KMS-11 (cell line): ENCODE data around the gene NINJ1.

Experiments
- H2AFZ ChIP-seq: fragments of 200-600 bp; sonication (generic); 2 replicates; pipeline ENCODE4 v1.6.1; 2016; ENCODE audit warnings: antibody characterized with exemption, mixed run types, low read depth
- H3K27ac ChIP-seq: fragments of 200-600 bp; sonication (generic); 2 replicates; pipeline ENCODE4 v1.6.1; 2016; ENCODE audit warnings: mild to moderate bottlenecking, mixed run types
- H3K27me3 ChIP-seq: fragments of 200-600 bp; sonication (generic); 2 replicates; pipeline ENCODE4 v1.6.1; 2017; ENCODE audit warnings: mild to moderate bottlenecking, low read depth, mixed run types, moderate library complexity; ENCODE audit not compliant: insufficient read depth
- H3K36me3 ChIP-seq: fragments of 200-600 bp; sonication (generic); 2 replicates; pipeline ENCODE4 v1.6.1; 2017; ENCODE audit warnings: mild to moderate bottlenecking, mixed run types; ENCODE audit not compliant: insufficient read depth
- H3K4me1 ChIP-seq: fragments of 200-600 bp; sonication (generic); 2 replicates; pipeline ENCODE4 v1.6.1; 2016; ENCODE audit warnings: mild to moderate bottlenecking, low read depth, mixed run types; ENCODE audit not compliant: poor library complexity, severe bottlenecking
- H3K4me2 ChIP-seq: fragments of 200-600 bp; sonication (generic); 2 replicates; pipeline ENCODE4 v1.7.0; 2016; ENCODE audit warnings: mild to moderate bottlenecking, mixed run types
- H3K4me3 ChIP-seq: fragments of 200-600 bp; sonication (generic); IDR thresholded peaks from 2 replicates; pipeline ENCODE4 v1.6.1; 2017; ENCODE audit warnings: low read depth, low read length, mixed read lengths; ENCODE audit not compliant: insufficient read depth
- H3K79me2 ChIP-seq: fragments of 200-600 bp; sonication (generic); 2 replicates; pipeline ENCODE4 v1.6.1; 2016; ENCODE audit warnings: low read depth, mixed run types; ENCODE audit not compliant: insufficient read depth
- H3K9ac ChIP-seq: fragments of 200-600 bp; sonication (generic); 2 replicates; pipeline ENCODE4 v1.6.1; 2016; ENCODE audit warnings: mild to moderate bottlenecking, mixed run types
- H4K20me1 ChIP-seq: fragments of 200-600 bp; sonication (generic); 2 replicates; pipeline ENCODE4 v1.6.1; 2016; ENCODE audit warnings: mild to moderate bottlenecking, mixed run types; ENCODE audit not compliant: insufficient read depth
- TF ChIP-seq, protein P1 (sequence below): fragments of 200-600 bp; sonication (generic); conservative IDR thresholded peaks from 2 replicates; pipeline ENCODE4 v1.6.1; 2017; ENCODE audit warnings: low read depth, mild to moderate bottlenecking, antibody characterized with exemption, low read length, moderate library complexity, mixed read lengths

The NINJ1 gene

DNA sequence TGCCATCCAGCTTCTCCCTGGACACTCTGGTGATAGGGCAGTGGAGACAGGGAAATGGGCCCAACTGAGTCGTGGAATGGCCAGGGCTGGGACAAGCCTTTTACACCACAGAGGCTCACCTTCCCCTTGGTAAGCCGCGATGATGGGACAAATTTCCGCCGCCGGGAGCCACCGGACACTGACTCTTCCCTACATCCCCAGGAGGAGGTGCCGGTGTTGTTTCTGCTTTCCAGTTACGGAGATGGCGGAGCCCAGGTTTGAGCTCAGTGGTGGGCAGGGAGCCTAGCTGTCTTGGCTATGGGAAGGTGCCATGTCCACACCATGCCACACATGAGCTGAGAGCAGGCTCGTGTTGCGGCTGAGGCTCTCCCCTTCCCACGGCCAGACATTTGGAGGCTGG is 30.0 kb upstream of the NINJ1 start:
- TF ChIP-seq, protein P1, sequence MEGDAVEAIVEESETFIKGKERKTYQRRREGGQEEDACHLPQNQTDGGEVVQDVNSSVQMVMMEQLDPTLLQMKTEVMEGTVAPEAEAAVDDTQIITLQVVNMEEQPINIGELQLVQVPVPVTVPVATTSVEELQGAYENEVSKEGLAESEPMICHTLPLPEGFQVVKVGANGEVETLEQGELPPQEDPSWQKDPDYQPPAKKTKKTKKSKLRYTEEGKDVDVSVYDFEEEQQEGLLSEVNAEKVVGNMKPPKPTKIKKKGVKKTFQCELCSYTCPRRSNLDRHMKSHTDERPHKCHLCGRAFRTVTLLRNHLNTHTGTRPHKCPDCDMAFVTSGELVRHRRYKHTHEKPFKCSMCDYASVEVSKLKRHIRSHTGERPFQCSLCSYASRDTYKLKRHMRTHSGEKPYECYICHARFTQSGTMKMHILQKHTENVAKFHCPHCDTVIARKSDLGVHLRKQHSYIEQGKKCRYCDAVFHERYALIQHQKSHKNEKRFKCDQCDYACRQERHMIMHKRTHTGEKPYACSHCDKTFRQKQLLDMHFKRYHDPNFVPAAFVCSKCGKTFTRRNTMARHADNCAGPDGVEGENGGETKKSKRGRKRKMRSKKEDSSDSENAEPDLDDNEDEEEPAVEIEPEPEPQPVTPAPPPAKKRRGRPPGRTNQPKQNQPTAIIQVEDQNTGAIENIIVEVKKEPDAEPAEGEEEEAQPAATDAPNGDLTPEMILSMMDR = no peak
- Histone ChIP-seq H3K4me2 (no peak overlapping the region), H3K36me3 (no peaks in the 10 kb centered on the region), H3K27me3 (no peaks in the 10 kb centered on the region), H3K4me1 (peaks cover 9% of the 10 kb centered on the region), H3K9ac (no peak overlapping the region), H3K79me2 (no peaks in the 10 kb centered on the region), H2AFZ (no peak overlapping the region), H4K20me1 (no peaks in the 10 kb centered on the region), H3K4me3 (no peak overlapping the region), H3K27ac (no peak overlapping the region)

DNA sequence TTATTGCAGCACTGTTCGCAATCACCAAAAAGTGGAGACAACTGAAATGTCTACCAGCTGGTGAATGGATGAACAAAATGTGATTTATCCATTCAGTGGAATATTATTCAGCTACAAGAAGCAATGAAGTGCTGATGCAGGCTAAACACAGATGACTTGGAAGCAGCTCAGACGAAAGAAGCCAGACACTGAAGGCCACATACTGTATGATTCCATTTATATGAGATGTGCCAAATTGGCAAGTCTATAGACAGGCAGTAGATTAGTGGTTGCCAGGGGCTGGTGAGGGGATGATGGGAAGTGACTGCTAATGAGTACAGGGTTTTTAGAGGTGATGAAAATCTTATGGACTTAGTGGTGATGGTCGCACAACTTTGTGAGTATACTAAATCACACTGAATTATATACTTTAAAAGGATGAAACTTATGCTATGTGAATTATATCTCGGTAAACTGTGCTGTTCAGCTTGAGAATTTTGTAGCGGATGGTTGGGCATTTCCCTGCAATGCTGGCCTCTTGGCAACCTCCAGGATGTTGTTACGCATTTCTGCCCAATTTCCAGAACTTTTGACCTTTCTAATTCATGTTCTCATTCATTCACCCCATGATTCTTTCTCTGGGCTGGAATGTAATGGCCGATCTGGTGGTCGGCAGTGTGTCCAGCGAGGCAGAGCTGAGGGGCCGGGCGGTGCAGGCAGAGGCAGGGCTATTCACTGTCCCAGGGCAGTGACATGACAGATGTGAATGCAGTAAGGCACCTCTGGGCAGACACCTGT is 27.9 kb upstream of the NINJ1 start:
- no peaks in the 10 kb centered on the region for H3K79me2 ChIP-seq
- H3K9ac ChIP-seq = no peak overlapping the region
- no peaks in the 10 kb centered on the region for H4K20me1 ChIP-seq
- no peaks in the 10 kb centered on the region for H3K27me3 ChIP-seq
- H3K4me2 ChIP-seq = no peak overlapping the region
- no peaks in the 10 kb centered on the region for H3K36me3 ChIP-seq
- H3K27ac ChIP-seq = no peak overlapping the region
- no peak overlapping the region for H2AFZ ChIP-seq
- H3K4me3 ChIP-seq = no peak overlapping the region
- TF ChIP-seq, protein P1 = no peak
- H3K4me1 ChIP-seq = peaks cover 9% of the 10 kb centered on the region

DNA sequence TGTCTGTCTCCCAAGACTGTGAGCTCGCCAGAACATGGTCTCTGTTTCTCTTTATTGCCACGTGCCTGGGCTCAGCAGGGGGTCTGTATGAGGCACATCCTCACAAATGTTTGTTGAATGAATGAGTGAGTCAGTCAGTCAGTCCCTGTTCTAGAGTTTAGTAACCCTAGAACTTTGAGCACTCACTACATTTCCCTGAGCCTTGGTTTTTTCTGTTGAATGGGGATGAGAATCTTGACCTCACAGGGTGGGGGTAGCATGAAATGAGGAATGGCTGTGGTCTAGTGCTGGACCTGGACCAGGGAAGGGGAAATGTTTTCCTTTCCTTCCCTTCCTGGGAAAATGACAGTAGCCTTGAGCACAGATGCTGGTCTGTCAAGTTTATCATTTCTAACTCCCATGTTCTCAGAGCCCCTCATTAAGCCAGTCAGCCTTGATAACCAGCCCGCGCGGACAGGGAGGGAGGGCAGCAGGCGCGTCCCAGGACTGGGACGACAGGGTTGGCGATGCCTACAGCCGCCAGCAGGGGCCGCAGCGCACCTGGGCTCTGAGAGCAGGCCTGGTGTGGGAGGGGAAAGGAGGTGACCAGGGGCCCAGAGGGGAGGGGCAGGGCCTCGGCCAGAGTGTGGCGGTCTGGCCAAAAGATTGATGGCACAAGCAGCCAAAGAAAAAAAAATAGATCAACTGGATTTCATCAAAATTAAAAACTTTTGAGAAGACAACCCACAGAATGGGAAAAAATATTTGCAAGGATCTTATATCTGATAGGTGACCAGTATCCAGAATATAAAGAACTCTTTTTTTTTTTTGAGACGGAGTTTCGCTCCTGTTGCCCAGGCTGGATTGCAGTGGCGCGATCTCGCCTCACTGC is 25.8 kb upstream of the NINJ1 start:
- H3K4me1 ChIP-seq = peaks cover 9% of the 10 kb centered on the region
- H3K4me2 ChIP-seq = 0 out of 2 replicates have a peak overlapping the region, but pooled peaks have one; percentile 3
- H3K79me2 ChIP-seq = no peaks in the 10 kb centered on the region
- peak overlapping the region; percentile 38; the same call in 1 of the 2 replicates for H2AFZ ChIP-seq
- H3K9ac ChIP-seq = no peak overlapping the region
- H4K20me1 ChIP-seq = no peaks in the 10 kb centered on the region
- H3K36me3 ChIP-seq = no peaks in the 10 kb centered on the region
- TF ChIP-seq, protein P1 = peak; percentile 98
- H3K4me3 ChIP-seq = no peak overlapping the region
- H3K27me3 ChIP-seq = no peaks in the 10 kb centered on the region
- no peak overlapping the region for H3K27ac ChIP-seq

DNA sequence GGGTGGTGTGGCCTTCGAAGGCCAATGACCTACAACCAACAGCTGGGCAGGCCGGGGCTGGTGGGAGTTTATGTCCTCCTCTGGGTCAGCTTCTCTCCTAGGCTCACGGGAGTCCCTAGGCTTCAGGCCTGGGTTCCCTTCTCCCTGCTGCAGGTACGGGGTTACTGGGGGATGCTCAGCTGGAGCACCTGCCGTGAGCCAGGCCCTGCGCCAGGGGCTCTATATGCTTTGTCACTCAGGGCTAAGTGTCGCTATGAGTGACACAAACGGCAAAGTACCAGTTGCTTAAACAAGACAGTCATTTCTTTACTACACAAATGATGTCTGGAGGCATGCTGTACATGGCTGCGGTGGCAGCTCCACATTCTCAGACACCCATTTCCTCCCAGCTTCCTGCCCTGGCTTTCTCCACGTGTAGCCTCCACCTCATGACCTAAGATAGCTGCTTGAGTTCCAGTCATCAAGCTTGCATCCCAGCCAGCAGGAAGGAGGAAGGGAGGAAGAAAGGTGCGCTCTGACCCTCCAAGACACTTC is 22.5 kb upstream of the NINJ1 start:
- H3K36me3 ChIP-seq = no peaks in the 10 kb centered on the region
- H3K9ac ChIP-seq = no peak overlapping the region
- TF ChIP-seq, protein P1 = no peak
- no peak overlapping the region for H2AFZ ChIP-seq
- H3K4me1 ChIP-seq = peaks cover 9% of the 10 kb centered on the region
- no peaks in the 10 kb centered on the region for H3K27me3 ChIP-seq
- no peak overlapping the region for H3K4me2 ChIP-seq
- no peaks in the 10 kb centered on the region for H4K20me1 ChIP-seq
- no peak overlapping the region for H3K27ac ChIP-seq
- no peaks in the 10 kb centered on the region for H3K79me2 ChIP-seq
- no peak overlapping the region for H3K4me3 ChIP-seq
